ENCODE measurements around the gene TMEM183A.

DNA sequence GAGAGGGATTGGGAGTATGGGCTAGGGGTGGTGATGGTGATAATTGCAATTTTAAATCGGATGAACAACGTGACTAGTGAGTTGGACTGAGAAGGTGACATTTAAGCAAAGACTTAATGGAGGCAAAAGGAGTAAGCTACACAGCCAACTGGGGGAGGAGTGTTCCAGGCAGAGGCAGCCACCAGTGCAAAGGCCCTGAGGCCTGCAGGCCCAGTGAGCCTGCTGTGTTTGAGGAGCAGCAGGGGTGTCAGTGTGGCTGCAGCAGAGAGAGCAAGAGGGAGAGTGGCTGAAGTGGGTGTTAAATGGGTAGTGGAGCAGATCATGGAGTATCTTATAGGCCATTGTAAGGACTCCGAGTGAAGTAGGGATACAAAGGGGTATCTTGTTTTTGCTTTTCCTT, 59.8 kb downstream of the TMEM183A start:
- no peak for TF ChIP-seq POLR2A (IDR thresholded peaks at IDR 0.05)
- TF ChIP-seq, protein P1, sequence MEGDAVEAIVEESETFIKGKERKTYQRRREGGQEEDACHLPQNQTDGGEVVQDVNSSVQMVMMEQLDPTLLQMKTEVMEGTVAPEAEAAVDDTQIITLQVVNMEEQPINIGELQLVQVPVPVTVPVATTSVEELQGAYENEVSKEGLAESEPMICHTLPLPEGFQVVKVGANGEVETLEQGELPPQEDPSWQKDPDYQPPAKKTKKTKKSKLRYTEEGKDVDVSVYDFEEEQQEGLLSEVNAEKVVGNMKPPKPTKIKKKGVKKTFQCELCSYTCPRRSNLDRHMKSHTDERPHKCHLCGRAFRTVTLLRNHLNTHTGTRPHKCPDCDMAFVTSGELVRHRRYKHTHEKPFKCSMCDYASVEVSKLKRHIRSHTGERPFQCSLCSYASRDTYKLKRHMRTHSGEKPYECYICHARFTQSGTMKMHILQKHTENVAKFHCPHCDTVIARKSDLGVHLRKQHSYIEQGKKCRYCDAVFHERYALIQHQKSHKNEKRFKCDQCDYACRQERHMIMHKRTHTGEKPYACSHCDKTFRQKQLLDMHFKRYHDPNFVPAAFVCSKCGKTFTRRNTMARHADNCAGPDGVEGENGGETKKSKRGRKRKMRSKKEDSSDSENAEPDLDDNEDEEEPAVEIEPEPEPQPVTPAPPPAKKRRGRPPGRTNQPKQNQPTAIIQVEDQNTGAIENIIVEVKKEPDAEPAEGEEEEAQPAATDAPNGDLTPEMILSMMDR (IDR thresholded peaks at IDR 0.05): no peak
